Muscle of leg (tissue), 9 donors: ENCODE results near the gene KRTAP10-11. TPM values are rescaled to one million over a fixed set of nuclear protein-coding genes. Genes with fewer than 3 reads are reported as not detected.

Experiments used
- polyA plus RNA-seq, 8 donors: library from polyadenylated mRNA; unstranded; fragments of 120-200 nt; gene quantifications; one replicate each; pipeline versions ENCODE4 v1.2.1 to v1.2.3, GENCODE V29; 2013; ENCODE audit warnings: inconsistent platforms in 1 of 8, low replicate concordance in 1 of 8; ENCODE audit not compliant: insufficient read length in 8 of 8, insufficient read depth in 1 of 8
- total RNA-seq: library from RNA; stranded (reverse); fragments of 120-200 nt; gene quantifications from one replicate; pipeline ENCODE4 v1.2.4, GENCODE V29; 2013

KRTAP10-11 gene
- total and polyA plus RNA-seq, 9 donors, result not detected

Other genes with a start within 250 kb of the KRTAP10-11 start
- gene LRRC3, start 190.9 kb upstream of the KRTAP10-11 start, total RNA-seq, result 0.98 TPM
- 1 to 10 TPM; 2.2 to 4.2 (median 2.5) TPM for gene LRRC3, start 190.9 kb upstream of the KRTAP10-11 start, polyA plus RNA-seq
- gene KRTAP10-1, start 106.2 kb upstream of the KRTAP10-11 start, total RNA-seq, result not detected
- gene KRTAP10-1, start 106.2 kb upstream of the KRTAP10-11 start, polyA plus RNA-seq, result not detected
- not detected for gene KRTAP10-2, start 94.9 kb upstream of the KRTAP10-11 start, total RNA-seq
- not detected for gene KRTAP10-2, start 94.9 kb upstream of the KRTAP10-11 start, polyA plus RNA-seq
- not detected for gene KRTAP10-3, start 87.6 kb upstream of the KRTAP10-11 start, total RNA-seq
- not detected for gene KRTAP10-3, start 87.6 kb upstream of the KRTAP10-11 start, polyA plus RNA-seq
- gene KRTAP10-4, start 72.7 kb upstream of the KRTAP10-11 start, total RNA-seq, result not detected
- not detected for gene KRTAP10-4, start 72.7 kb upstream of the KRTAP10-11 start, polyA plus RNA-seq
- gene KRTAP10-5, start 65.8 kb upstream of the KRTAP10-11 start, total RNA-seq, result not detected
- gene KRTAP10-5, start 65.8 kb upstream of the KRTAP10-11 start, polyA plus RNA-seq, result not detected
- gene KRTAP10-6, start 53.9 kb upstream of the KRTAP10-11 start, total RNA-seq, result not detected
- gene KRTAP10-6, start 53.9 kb upstream of the KRTAP10-11 start, polyA plus RNA-seq, result not detected
- gene KRTAP10-7, start 45.8 kb upstream of the KRTAP10-11 start, total RNA-seq, result not detected
- not detected for gene KRTAP10-7, start 45.8 kb upstream of the KRTAP10-11 start, polyA plus RNA-seq
- not detected for gene KRTAP10-8, start 34.3 kb upstream of the KRTAP10-11 start, total RNA-seq
- gene KRTAP10-8, start 34.3 kb upstream of the KRTAP10-11 start, polyA plus RNA-seq, result not detected
- not detected for gene KRTAP10-9, start 19.3 kb upstream of the KRTAP10-11 start, total RNA-seq
- gene KRTAP10-9, start 19.3 kb upstream of the KRTAP10-11 start, polyA plus RNA-seq, result not detected
- gene KRTAP10-10, start 9.1 kb upstream of the KRTAP10-11 start, total RNA-seq, result not detected
- gene KRTAP10-10, start 9.1 kb upstream of the KRTAP10-11 start, polyA plus RNA-seq, result not detected
- not detected for gene KRTAP12-4, start 8.2 kb downstream of the KRTAP10-11 start, total RNA-seq
- gene KRTAP12-4, start 8.2 kb downstream of the KRTAP10-11 start, polyA plus RNA-seq, result not detected
- not detected for gene KRTAP12-3, start 11.5 kb downstream of the KRTAP10-11 start, total RNA-seq
- gene KRTAP12-3, start 11.5 kb downstream of the KRTAP10-11 start, polyA plus RNA-seq, result not detected
- not detected for gene KRTAP12-2, start 20.5 kb downstream of the KRTAP10-11 start, total RNA-seq
- not detected for gene KRTAP12-2, start 20.5 kb downstream of the KRTAP10-11 start, polyA plus RNA-seq
- not detected for gene KRTAP12-1, start 35.7 kb downstream of the KRTAP10-11 start, total RNA-seq
- gene KRTAP12-1, start 35.7 kb downstream of the KRTAP10-11 start, polyA plus RNA-seq, result not detected
- not detected for gene KRTAP10-12, start 50.8 kb downstream of the KRTAP10-11 start, total RNA-seq
- gene KRTAP10-12, start 50.8 kb downstream of the KRTAP10-11 start, polyA plus RNA-seq, result not detected
- gene TSPEAR, start 65.2 kb downstream of the KRTAP10-11 start, total RNA-seq, result 0.04 TPM
- gene TSPEAR, start 65.2 kb downstream of the KRTAP10-11 start, polyA plus RNA-seq, result 1 to 10 TPM in 1 of 8 donors, under 1 TPM in 5, not detected in 2; 0.07 to 1.5 (median 0.10) TPM
- gene UBE2G2, start 155.4 kb downstream of the KRTAP10-11 start, total RNA-seq, result 45.9 TPM
- gene UBE2G2, start 155.4 kb downstream of the KRTAP10-11 start, polyA plus RNA-seq, result 100 to 1,000 TPM in 1 of 8 donors, 10 to 100 TPM in 7; 55.6 to 106 (median 70.5) TPM
- 51.7 TPM for gene SUMO3, start 171.6 kb downstream of the KRTAP10-11 start, total RNA-seq
- gene SUMO3, start 171.6 kb downstream of the KRTAP10-11 start, polyA plus RNA-seq, result 10 to 100 TPM; 63.1 to 82.5 (median 72.9) TPM
- 127 TPM for gene PTTG1IP, start 227.3 kb downstream of the KRTAP10-11 start, total RNA-seq
- gene PTTG1IP, start 227.3 kb downstream of the KRTAP10-11 start, polyA plus RNA-seq, result 100 to 1,000 TPM; 126 to 149 (median 138) TPM